Stimulated activated CD8-positive, alpha-beta memory T cell treated with anti-CD3 and anti-CD28 coated beads, Interleukin-2, amount 100 ng/mL, for 1 hour (primary cell): ENCODE data around the gene ITGB1.
"Not testable (repeated sequence)": the region's sequence is repeated elsewhere in the genome, so short reads cannot be mapped to it uniquely, and the experiment has no call there.

Source experiments
- DNase-seq, 2 donors: peaks; one replicate each; pipeline ENCODE4 v3.0.0-alpha.2; 2020; ENCODE audit warnings: low read depth in 2 of 2

Gene ITGB1

DNA sequence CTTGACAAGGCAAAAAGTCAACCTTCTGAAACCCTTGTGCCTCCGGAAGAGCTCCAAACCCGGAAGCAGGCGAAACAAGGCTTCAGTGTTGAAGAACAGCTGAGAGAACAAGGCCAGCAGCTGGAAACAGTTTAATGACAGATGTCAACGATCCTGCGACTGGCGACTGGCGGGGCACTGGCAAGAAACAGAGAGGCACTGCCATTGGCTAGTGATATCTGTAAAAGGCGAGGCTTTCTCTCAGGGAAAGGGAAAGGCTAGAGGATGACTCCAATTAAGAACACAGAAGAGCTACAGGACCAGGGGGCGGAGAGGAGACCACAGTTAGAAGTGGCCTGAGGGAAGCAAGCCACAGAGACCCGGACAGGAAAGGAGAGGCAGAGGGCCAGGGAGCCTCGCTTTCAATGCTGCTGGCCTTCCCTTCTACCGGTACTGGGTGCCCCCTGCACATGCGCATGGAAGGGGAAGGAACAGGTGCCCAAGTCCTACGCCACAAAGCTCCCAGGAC lies 19.4 kb downstream of the ITGB1 start:
- DNase-seq: no peak

DNA sequence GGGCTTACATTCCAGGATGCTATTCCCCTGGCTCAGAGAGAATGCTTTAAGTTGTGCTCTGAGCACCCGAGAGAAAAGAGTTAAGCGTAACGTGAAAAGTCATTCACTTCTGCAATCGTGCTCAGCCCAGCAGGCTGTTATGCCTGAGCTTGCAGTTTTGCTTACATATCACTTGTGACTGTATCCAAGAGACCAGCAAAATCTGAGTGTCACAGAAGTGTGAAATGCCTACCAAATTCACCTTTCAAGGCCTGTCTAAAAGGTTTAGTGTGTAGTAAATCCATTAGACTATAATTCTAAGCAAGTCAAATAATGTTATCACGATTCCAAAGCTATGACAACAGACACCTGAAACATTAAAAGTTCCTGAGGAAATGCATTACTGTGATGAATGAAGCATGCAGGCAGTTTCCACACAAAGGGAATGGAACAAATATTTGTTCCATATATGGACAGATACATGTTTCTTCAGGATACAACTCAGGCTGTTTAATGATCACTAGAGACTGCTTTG lies 20.1 kb downstream of the ITGB1 start:
- no peak for DNase-seq

DNA sequence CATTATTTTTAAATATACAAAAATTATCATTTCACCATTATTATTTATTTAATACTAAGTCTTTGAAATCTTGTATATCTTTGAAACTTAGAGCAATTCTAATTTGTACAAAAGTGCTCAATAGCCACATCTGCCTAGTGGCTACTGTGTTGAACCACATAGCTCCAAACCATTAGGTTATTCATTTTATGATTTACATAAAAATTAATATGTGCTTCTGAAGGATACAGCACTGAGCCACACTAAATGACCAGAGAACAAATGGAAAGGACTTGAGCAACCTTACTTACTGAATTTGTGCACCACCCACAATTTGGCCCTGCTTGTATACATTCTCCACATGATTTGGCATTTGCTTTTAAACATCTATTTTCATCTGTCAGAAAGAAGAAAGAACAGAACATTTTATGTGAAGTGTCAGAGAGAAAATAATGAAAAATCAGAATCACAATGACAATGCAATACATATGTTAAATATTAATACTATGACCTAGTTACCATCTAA lies 25.8 kb downstream of the ITGB1 start:
- no peak for DNase-seq

DNA sequence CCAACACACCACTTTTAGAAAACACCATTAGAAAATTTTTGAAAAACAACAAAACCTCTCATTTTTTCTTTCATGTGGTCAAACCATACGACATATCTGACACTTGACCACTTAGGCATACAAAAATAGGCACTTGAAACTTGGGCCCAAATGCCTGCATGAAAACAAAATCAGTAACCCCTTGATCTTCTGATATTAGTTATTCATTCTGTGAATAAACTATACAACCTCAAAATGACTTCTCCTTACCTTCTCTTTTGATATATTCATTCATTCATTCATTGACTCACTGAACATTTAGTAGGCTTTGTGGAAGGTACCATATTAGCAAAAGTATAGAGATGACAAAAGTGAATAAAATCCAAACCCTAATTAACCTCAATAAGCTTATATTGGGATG lies 26.4 kb downstream of the ITGB1 start:
- DNase-seq: no peak

DNA sequence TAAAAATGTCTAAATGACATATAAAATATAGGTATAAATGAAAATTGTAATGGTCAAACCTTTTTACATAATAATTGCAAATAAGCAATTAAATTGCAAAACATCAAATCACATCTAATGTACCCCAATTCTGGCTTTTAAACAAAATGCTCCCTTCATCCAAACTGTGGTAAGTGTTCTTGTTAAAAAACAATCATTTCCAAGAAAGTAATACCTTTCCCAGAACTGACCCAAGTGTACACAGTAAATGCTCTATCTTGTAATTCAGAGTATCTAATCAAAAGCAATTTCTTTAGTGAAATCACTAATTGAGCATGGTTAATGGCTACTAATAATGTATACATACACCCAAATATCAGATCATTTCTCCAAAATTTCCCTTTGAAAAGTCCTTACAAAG lies 28.0 kb downstream of the ITGB1 start:
- no peak for DNase-seq

DNA sequence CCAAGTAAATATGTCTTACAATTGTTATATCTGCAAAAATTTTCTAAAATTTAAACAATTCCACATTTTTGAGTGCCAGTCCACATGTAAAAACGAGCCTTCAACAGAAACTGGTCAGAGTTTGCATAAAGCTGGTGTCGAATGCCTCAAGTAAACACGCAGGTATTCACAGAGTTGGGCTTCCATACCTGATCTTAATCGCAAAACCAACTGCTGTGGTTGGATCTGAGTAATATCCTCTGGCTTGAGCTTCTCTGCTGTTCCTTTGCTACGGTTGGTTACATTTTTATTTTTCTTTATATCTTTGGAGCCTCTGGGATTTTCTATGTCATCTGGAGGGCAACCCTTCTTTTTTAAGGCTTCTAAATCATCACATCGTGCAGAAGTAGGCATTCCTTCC lies 28.4 kb downstream of the ITGB1 start:
- no peak for DNase-seq

DNA sequence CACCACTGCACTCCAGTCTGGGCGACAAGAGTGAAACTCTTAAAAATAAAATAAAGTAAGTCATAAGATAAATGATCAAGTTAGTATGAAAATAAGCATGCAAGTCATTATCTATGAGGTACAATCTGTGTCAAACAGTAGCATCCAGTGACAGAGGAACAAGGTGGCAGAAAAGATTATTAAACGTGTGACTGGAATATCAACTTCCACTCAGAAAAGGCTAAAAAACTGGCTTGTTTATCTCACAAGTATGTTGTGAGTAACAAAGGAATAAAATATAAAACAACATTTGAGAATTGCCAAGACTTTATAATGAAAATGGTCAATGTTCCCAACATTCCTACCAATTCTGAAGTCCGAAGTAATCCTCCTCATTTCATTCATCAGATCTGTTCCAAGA lies 30.3 kb downstream of the ITGB1 start:
- DNase-seq: no peak

DNA sequence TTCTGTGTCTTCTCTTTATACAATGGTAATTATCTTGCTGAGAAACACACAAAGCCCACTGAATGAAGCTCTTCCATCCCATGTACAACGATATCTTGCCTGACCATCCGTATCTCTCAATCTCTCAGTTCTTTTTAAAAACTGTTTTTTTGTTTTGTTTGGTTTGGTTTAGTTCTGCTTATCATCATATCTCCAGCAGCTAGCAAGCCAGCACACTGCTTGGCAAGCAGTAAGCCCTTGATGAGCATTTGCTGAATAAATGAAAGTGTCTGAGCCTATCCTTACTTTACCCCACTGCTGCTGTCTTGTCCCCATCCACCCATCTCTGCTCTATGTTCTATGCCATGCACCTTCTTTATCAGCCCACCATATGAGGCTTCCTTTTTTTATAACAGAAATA lies 34.2 kb downstream of the ITGB1 start:
- no peak for DNase-seq

DNA sequence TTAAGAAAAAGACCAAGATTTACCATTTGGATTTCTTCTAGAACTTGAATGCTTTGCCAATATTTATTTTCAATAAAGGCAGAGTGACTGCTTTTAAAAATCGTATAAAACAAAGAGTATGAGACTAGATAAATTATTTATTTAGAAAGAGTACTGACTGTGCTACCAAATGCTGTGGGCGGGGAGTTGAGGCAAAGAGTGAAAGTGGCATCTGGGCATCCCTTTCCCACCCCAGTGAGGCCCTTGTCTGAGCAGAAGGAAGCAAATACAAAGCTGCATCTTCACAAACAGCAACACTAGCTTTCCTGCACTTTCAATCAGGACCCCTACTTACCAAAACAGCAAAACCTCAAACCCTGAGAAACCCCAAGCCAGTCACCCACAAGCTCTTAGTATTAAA lies 34.9 kb downstream of the ITGB1 start:
- no peak for DNase-seq

DNA sequence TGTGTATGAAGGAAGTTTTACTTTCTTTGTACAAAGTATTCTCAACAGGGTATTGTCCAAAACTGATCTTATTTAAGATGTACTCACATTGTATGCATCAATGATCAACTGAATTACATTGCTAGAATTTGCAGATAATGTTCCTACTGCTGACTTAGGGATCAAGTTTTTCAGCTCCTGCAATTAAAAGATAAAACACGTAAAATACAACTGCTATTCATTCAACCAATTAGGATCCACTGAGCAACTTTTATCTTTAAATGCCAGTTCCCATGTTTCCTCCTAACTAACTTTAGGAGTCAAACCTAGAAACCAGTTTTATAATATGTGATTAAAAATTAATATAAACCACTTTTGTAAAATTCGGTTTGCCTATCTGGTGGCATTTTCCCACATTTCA lies 35.9 kb downstream of the ITGB1 start:
- DNase-seq: no peak

DNA sequence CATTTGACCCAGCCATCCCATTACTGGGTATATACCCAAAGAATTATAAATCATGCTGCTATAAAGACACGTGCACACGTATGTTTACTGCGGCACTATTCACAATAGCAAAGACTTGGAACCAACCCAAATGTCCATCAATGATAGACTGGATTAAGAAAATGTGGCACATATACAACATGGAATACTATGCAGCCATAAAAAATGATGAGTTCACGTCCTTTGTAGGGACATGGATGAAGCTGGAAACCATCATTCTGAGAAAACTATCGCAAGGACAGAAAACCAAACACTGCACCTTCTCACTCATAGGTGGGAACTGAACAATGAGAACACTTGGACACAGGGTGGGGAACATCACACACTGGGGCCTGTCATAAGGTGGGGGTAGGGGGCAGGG lies 40.2 kb downstream of the ITGB1 start:
- not testable (repeated sequence) for DNase-seq

DNA sequence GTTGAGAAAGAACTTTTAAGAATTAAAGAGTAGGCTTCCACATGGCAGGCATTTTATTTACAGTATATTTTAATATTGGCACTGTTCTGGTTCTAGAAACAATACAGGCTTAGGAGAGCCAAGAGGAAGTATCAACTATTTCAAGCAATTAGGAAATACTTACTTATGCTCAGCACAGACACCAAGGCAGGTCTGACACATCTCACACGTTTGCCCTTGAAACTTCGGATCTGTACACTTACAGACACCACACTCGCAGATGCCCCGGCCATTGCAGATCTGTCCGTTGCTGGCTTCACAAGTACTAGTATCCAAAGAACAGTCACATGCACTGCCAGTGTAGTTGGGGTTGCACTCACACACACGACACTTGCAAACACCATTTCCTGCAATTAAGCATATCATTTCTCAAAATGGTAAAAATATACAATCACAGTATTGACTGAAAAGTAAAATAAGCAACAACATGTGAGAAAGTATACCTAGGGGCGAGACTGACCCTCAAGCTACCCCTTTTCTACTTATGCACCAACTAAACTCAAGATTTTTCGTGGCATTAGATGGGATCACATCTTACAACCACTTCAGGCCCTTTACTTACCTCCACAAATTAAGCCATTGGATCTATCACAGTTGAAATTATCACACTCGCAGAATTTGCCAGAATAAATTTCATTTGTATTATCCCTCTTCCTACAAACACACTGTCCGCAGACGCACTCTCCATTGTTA lies 46.6 kb downstream of the ITGB1 start:
- DNase-seq: no peak

DNA sequence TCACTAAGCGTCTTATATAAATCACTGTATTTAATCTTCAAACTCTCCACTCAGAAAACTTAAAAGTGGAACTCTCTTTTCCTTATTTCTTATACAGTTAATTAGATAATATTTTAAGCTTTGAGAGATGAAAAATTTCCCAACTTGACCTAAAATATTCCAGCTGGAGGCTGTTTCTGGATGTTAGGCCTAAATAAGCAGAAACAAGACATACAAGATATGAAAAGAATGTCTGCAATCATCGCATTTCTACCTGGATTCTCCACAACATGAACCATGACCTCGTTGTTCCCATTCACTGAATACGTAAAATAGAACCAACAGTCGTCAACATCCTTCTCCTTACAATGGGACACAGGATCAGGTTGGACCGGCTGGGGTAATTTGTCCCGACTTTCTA lies 48.1 kb downstream of the ITGB1 start:
- DNase-seq: not testable (repeated sequence)

DNA sequence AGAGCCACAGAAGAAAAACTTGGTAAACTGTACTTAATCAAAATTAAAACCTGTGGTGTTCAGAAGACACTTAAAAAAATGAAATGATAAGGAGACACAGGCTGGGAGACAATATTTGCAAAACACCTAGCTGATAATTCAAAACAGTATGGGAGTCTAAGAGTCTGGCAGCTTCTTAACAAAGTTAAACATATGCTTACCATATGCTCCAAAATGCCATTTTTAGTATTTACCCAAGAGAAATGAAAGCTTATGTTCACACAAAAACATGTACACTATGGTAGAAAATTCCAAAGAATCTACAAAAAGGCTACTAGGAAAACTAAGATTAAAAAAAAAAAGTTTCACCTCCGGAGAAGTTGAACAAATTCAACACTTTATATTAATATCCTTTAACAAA lies 48.6 kb downstream of the ITGB1 start:
- no peak for DNase-seq

DNA sequence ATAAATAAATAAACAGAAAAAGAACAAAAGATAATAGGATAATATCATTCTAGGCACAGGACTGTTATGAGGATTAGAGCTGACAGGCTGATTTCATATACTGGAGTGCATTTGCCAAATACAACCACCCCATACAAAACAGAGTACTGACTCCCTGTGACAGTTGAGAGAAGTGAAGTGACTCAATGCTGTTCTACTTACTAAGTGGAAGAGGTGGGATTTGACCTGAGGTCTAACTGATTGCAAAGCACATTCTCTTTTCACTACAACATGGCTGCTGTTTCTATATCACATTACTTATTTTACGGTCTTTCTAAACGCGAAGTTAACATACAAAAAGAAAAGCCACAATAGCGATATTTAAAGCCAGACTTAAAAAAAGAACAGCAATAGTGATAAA lies 51.4 kb downstream of the ITGB1 start:
- no peak for DNase-seq

DNA sequence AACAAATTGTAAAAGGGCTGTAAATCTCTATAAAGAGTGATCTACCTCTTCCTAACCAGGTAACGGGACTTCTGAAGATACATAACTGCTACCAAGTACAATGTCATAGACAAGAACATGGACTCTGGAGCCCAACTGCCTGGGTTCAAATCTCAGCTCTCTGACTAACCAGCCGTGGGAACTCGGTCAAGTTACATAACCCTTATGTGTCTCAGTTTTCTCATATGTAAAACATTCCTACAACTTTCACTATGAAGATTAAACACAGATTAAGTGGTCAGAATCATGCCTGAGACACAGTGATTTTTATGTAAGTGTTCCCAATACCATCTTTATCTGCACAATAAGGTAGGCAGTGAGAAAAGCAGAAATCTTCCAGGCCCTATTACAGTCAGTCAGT lies 52.6 kb downstream of the ITGB1 start:
- DNase-seq: no peak

DNA sequence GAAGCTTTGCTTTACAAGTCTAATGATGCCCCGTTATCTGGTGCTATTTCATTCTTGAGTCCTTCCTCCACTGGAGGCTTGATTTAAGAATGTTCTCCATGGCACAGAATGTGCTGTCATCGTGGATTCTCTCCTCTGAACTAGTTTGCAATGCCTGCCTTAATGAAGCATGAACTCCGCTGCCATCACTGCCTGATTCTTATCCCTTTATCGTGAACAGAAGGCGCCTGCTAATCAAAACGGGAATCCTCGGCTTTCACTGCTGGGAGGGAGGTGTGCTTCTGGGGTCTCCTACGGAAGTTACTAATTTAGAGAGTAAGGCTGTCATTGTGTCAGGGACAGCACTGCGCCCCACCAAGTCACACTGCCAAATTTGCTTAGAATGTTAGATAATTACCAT lies 56.2 kb downstream of the ITGB1 start:
- no peak for DNase-seq

DNA sequence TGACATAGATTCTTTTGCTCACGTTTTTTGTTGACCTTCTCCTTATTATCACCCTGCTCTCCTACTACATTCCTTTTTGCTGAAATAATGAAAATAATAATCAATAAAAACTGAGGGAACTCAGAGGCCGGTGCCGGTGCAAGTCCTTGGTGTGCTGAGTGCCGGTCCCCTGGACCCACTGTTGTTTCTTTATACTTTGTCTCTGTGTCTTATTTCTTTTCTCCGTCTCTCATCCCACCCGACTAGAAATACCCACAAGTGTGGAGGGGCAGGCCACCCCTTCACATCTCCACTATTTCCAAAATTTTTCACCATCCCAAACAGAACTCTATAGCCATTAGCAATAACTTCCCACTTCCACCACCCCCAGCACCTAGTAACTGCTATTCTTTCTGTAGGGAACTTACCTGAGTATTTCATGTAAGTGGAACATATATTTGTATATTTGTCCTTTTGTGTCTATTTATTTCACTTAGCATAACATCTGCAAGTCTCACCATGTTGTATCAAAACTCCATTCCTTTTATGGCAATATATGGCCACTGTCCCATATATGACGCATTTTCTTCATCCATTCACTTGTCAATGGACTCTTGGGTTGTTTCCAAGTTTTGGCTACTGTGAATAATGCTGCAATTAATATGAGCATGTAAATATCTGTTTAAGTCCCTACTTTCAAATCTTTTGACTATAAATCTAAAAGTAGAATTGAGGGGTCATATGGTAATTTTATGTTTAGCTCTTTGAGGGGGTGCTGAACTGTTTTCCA lies 62.6 kb downstream of the ITGB1 start:
- not testable (repeated sequence) for DNase-seq

DNA sequence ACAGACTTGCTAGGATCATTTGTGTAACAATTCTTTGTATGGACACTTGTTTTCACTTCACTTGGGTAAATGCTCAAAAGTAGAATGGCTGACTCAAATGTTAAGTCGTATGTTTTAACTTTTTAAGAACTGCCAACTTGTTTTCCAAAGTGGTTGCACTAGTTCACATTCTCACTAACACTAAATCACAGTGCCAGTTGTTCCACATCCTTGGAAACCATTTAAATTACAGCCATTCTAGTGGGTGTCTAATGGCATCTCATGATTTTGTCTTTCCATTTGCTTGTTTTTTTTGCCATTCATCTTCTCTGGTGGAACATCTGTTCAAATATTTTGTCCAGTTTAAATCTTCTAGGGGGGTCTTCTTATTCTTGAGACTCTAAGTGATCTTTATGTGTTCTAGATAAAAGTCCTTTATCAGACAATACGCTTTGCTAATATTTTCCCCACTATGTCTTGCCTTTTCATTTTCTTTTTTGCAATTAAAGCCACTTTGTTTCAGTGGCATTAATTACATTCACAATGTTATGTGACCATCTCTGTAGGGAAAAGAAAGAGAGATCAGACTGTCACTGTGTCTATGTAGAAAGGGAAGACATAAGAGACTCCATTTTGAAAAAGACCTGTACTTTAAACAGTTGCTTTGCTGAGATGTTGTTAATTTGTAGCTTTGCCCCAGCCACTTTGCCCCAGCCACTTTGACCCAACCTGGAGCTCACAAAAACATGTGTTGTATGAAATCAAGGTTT lies 63.9 kb downstream of the ITGB1 start:
- DNase-seq: no peak

DNA sequence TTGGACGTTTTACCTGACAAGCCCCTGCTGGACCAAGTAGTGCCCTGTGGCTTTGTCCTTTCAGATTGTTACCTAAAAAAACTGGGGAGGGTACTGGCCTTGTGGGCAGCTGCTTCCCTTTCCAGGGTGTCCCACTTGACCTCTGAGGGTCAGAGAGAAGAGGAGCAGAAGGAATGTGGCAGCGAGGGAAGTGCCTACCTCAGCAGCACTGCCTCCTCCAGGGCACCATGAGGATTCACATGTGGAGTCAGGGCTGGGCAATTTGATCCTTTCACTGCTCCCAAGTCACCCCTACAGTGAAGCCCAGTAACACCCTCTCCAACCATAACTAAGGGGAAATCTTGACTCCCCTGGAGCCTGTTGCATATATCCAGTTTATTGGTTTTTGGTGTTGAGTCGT lies 64.6 kb downstream of the ITGB1 start:
- DNase-seq: no peak

DNA sequence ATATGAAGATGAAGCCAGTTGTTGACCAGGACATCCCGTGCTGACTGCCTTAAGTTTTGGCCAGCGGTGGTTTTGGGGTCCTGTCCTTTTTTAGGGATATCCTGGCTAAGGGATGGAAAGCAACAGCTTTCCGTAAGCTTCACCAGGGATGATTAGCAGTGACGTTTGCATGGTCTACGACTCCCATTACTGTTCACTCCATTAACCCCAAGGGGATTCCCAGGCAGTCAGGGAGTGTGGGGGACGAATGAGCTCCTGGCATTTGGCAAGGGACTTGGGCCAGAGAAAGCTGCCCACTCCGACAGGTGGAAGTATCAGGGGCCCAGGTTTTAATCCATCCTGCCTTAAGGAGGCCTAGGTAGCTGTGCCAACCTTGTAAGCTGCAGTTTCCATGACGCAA lies 66.8 kb downstream of the ITGB1 start:
- DNase-seq: no peak

DNA sequence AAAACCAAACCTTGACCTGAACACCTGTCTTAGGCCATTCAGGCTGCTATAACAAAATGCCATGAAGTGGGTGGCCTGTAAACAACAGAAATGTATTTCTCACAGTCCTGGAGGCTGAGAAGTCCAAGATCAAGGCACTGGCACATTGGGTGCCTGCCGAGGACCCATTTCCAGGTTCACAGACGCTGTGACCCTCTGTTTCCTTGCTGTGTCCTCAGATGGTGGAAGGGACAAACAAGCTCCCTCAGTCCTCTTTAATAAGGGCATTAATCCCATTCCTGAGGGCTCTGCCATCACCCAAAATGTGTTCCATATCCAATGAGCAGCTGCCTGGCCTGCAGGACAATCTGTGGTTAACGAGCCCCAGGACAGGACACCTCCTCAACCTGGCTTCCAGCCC lies 67.6 kb downstream of the ITGB1 start:
- no peak for DNase-seq
